HEK293T (cell line): ENCODE measurements around the gene RPH3AL.

Source experiments
- CTCF ChIA-PET: fragments of 350-600 bp; formaldehyde crosslinking; extraction: SDS; loops from one replicate; lab custom pipeline; 2021; ENCODE audit warnings: antibody characterized with exemption, inconsistent platforms; lab: Yijun Ruan, JAX
- POLR2A ChIA-PET: fragments of 350-600 bp; formaldehyde crosslinking; extraction: SDS; loops from one replicate; lab custom pipeline; 2020; ENCODE audit warnings: antibody characterized with exemption, inconsistent platforms; lab: Yijun Ruan, JAX
- DNase-seq: peaks from one replicate; pipeline ENCODE4 v3.0.0; 2012; ENCODE audit warnings: mixed read lengths; ENCODE audit errors: extremely low spot score
- ARNT ChIP-seq: fragments of 450-650 bp; IDR thresholded peaks from 2 replicates; pipeline ENCODE4 v1.6.1; 2017; ENCODE audit warnings: mild to moderate bottlenecking
- BHLHE40 ChIP-seq: fragments of 450-650 bp; IDR thresholded peaks from 2 replicates; pipeline ENCODE4 v1.6.1; 2016; ENCODE audit warnings: mild to moderate bottlenecking, moderate library complexity, borderline replicate concordance
- CTBP1 ChIP-seq: fragments of 450-650 bp; IDR thresholded peaks from 2 replicates; pipeline ENCODE4 v1.6.1; 2016; ENCODE audit warnings: borderline replicate concordance
- ELF4 ChIP-seq: fragments of 450-650 bp; IDR thresholded peaks from 2 replicates; pipeline ENCODE4 v1.6.1; 2017; ENCODE audit warnings: antibody characterized with exemption
- FOXA1 ChIP-seq: fragments of 450-650 bp; IDR thresholded peaks from 2 replicates; pipeline ENCODE4 v1.6.1; 2016; ENCODE audit warnings: mild to moderate bottlenecking
- FOXK2 ChIP-seq: fragments of 450-650 bp; IDR thresholded peaks from 2 replicates; pipeline ENCODE4 v1.6.1; 2016; ENCODE audit warnings: mild to moderate bottlenecking
- FOXM1 ChIP-seq: fragments of 450-650 bp; IDR thresholded peaks from 2 replicates; pipeline ENCODE4 v1.6.1; 2017; ENCODE audit warnings: mild to moderate bottlenecking, borderline replicate concordance
- HDGF ChIP-seq: fragments of 450-650 bp; IDR thresholded peaks from 2 replicates; pipeline ENCODE4 v1.6.1; 2017; ENCODE audit warnings: antibody characterized with exemption, borderline replicate concordance
- L3MBTL2 ChIP-seq: fragments of 450-650 bp; conservative IDR thresholded peaks from 2 replicates; pipeline ENCODE4 v1.6.1; 2016; ENCODE audit warnings: mild to moderate bottlenecking
- LEF1 ChIP-seq: fragments of 450-650 bp; IDR thresholded peaks from 2 replicates; pipeline ENCODE4 v1.6.1; 2017; ENCODE audit warnings: mild to moderate bottlenecking, borderline replicate concordance
- NFRKB ChIP-seq: fragments of 450-650 bp; IDR thresholded peaks from 2 replicates; pipeline ENCODE4 v1.6.1; 2016; ENCODE audit warnings: mild to moderate bottlenecking, moderate library complexity
- PKNOX1 ChIP-seq: fragments of 450-650 bp; IDR thresholded peaks from 2 replicates; pipeline ENCODE4 v1.6.1; 2016
- SP1 ChIP-seq: fragments of 450-650 bp; IDR thresholded peaks from 2 replicates; pipeline ENCODE4 v1.6.1; 2017
- SUZ12 ChIP-seq: fragments of 450-650 bp; IDR thresholded peaks from 2 replicates; pipeline ENCODE4 v1.6.1; 2016; ENCODE audit warnings: mild to moderate bottlenecking
- TARDBP ChIP-seq: fragments of 450-650 bp; IDR thresholded peaks from 2 replicates; pipeline ENCODE4 v1.6.1; 2016
- ZNF384 ChIP-seq: fragments of 450-650 bp; IDR thresholded peaks from 2 replicates; pipeline ENCODE4 v1.6.1; 2016

RPH3AL gene

GRCh38 chr17:285751-286422 lies 66.7 kb downstream of the RPH3AL start:
- DNase-seq, result no peak
- TF ChIP-seq CTBP1, result no peak
- no peak for TF ChIP-seq FOXK2
- no peak for TF ChIP-seq L3MBTL2
- no peak for TF ChIP-seq FOXA1
- TF ChIP-seq LEF1, result no peak
- no peak for TF ChIP-seq BHLHE40
- no peak for TF ChIP-seq ZNF384
- no peak for TF ChIP-seq TARDBP
- no peak for TF ChIP-seq SUZ12
- no peak for TF ChIP-seq ARNT
- TF ChIP-seq FOXM1, result no peak
- TF ChIP-seq SP1, result no peak
- no peak for TF ChIP-seq ELF4
- TF ChIP-seq HDGF, result no peak
- TF ChIP-seq PKNOX1, result no peak
- no peak for TF ChIP-seq NFRKB
- ChIA-PET POLR2A (no interaction called here), CTCF (no interaction called here)

- TF ChIP-seq FOXK2 (no peak), FOXM1 (no peak), L3MBTL2 (no peak), SUZ12 (no peak), SP1 (no peak), BHLHE40 (no peak), NFRKB (no peak)
- no peak for DNase-seq
- POLR2A ChIA-PET, result no interaction called here
- CTCF ChIA-PET, result no interaction called here
Measured at GRCh38 chr17:284676-285355, 67.8 kb downstream of the RPH3AL start.

- ChIA-PET POLR2A (no interaction called here), CTCF (no interaction called here)
- TF ChIP-seq CTBP1, result no peak
- no peak for TF ChIP-seq ARNT
- no peak for TF ChIP-seq BHLHE40
- TF ChIP-seq ZNF384, result no peak
- TF ChIP-seq LEF1, result no peak
- TF ChIP-seq ELF4, result no peak
- TF ChIP-seq FOXK2, result no peak
- TF ChIP-seq TARDBP, result no peak
- TF ChIP-seq NFRKB, result no peak
- no peak for TF ChIP-seq SUZ12
- no peak for TF ChIP-seq HDGF
- DNase-seq, result no peak
Measured at GRCh38 chr17:283911-284675, 68.5 kb downstream of the RPH3AL start.

GRCh38 chr17:282912-283882 lies 69.4 kb downstream of the RPH3AL start:
- no peak for DNase-seq

More at GRCh38 chr17:282912-283882, 69.4 kb downstream of the RPH3AL start:
- ChIA-PET POLR2A (no interaction called here), CTCF (no interaction called here)
- no peak for TF ChIP-seq FOXM1
- no peak for TF ChIP-seq L3MBTL2
- no peak for TF ChIP-seq TARDBP
- TF ChIP-seq SUZ12, result no peak
- TF ChIP-seq PKNOX1, result no peak
- no peak for TF ChIP-seq CTBP1
- no peak for TF ChIP-seq HDGF
- TF ChIP-seq FOXA1, result no peak
- no peak for TF ChIP-seq LEF1
- TF ChIP-seq ARNT, result no peak
- no peak for TF ChIP-seq FOXK2
- TF ChIP-seq BHLHE40, result no peak
